Transverse colon (tissue), 4 donors: ENCODE results near the gene RAB13. TPM values are rescaled to one million over a fixed set of nuclear protein-coding genes. Genes with fewer than 3 reads are reported as not detected.

Source experiments
- DNase-seq: peaks from one replicate; pipeline ENCODE4 v3.0.0-alpha.2; 2019
- H3K27ac ChIP-seq, 4 donors: fragments of 200-600 bp; sonication (generic); 2 replicates each; pipeline ENCODE4 v1.5.1; 2016 to 2018; ENCODE audit warnings: inconsistent platforms in 4 of 4
- H3K27me3 ChIP-seq: fragments of 200-600 bp; sonication (generic); 2 replicates; pipeline ENCODE4 v1.5.1; 2017; ENCODE audit warnings: inconsistent platforms
- H3K36me3 ChIP-seq, 4 donors: fragments of 200-600 bp; sonication (generic); 2 replicates each; pipeline ENCODE4 v1.5.1; 2017 to 2019; ENCODE audit warnings: inconsistent platforms in 4 of 4
- H3K4me1 ChIP-seq, 4 donors: fragments of 200-600 bp; sonication (generic); 2 replicates each; pipeline ENCODE4 v1.5.1; 2017 to 2020; ENCODE audit warnings: inconsistent platforms in 4 of 4
- H3K4me3 ChIP-seq, 4 donors: fragments of 200-600 bp; sonication (generic); 1 replicate in 1 of 4; 2 replicates in 3 of 4; pipeline versions ENCODE4 v1.5.1 to v1.6.1; 2017 to 2019; ENCODE audit warnings: inconsistent platforms in 4 of 4
- H3K9me3 ChIP-seq, 2 donors: fragments of 200-600 bp; sonication (generic); 2 replicates each; pipeline ENCODE4 v1.5.1; 2017 to 2019; ENCODE audit warnings: inconsistent platforms in 2 of 2
- CTCF ChIP-seq, 5 experiments: fragments of 200-600 bp in 3 of 5; fragments of 450-650 bp in 2 of 5; sonication (generic) in 3 of 5; IDR thresholded peaks; 1 replicate in 2 of 5; 2 replicates in 3 of 5; pipeline ENCODE4 v1.5.1; 2016 to 2017; ENCODE audit warnings: antibody characterized with exemption in 5 of 5, inconsistent platforms in 3 of 5, mild to moderate bottlenecking in 2 of 5, moderate library complexity in 1 of 5
- EP300 ChIP-seq: sonication (generic); formaldehyde crosslinking; IDR thresholded peaks from one replicate; pipeline ENCODE4 v1.6.1; 2017; ENCODE audit warnings: antibody characterized with exemption, low read depth
- POLR2A ChIP-seq: fragments of 450-650 bp; IDR thresholded peaks from one replicate; pipeline ENCODE4 v1.6.1; 2016; ENCODE audit warnings: antibody characterized with exemption, mild to moderate bottlenecking, moderate library complexity
- POLR2AphosphoS5 ChIP-seq, 3 donors: sonication (generic); formaldehyde crosslinking; IDR thresholded peaks; one replicate each; pipeline ENCODE4 v1.6.1; 2016; ENCODE audit warnings: antibody characterized with exemption in 3 of 3
- WGBS, 2 donors: methylation state at CpG; one replicate each; pipeline ENCODE4 v1.1.5; 2018; ENCODE audit warnings: low coverage in 1 of 2; 5-methylcytosine and 5-hydroxymethylcytosine counted together
- in situ Hi-C, 4 donors: fragments of 200-750 bp; cut with MboI; loops; one replicate each; pipeline versions ENCODE4 v1.15.0 to v1.15.1; 2017; ENCODE audit warnings: low sequenced_read_pairs in 3 of 4, low pct_ligation_motif_present in 1 of 4, low pct_unique_long_range_greater_than_20kb in 1 of 4
- intact Hi-C: fragments of 100-400 bp; cut with DNase I; formaldehyde crosslinking; loops from one replicate; pipeline ENCODE4 v1.15.1; 2023; ENCODE audit warnings: low total_unique reads
- total RNA-seq, 4 donors: library from RNA; depleted of rRNA; stranded (reverse); fragments of >200 nt; gene quantifications; one replicate each; pipeline ENCODE4 v1.1.0, GENCODE V29; 2016

The RAB13 gene
- total RNA-seq, 4 donors from 2014 or later, result 4.0 to 27.9 (median 15.4) TPM

- in situ Hi-C loops, result loop anchor here in 1 of 4 donors (25.0 kb wide), 1 partner anchor 311 kb away; the partner anchor contains the start of genes ILF2 and SNAPIN
- Histone ChIP-seq H3K27ac (no peak overlapping the region), H3K36me3 (peaks cover 0 to 20% (median 9%) of the 10 kb centered on the region in 4 donors), H3K27me3 (no peaks in the 10 kb centered on the region), H3K9me3 (no peaks in the 10 kb centered on the region), H3K4me3 (no peak overlapping the region), H3K4me1 (peaks cover 8 to 24% (median 15%) of the 10 kb centered on the region in 4 donors)
- 94% methylated on average over 3 of the region's 3 CpGs; no CpG with 5 or more reads in 1 of the 2 donors for WGBS, 2 donors
- intact Hi-C loops, result no loop called here
- DNase-seq, result no peak
- TF ChIP-seq CTCF (IDR thresholded peaks at IDR 0.05), result no peak
- no peak for TF ChIP-seq POLR2A
- TF ChIP-seq EP300, result no peak
- TF ChIP-seq POLR2AphosphoS5 (IDR thresholded peaks at IDR 0.05), result no peak
These were observed 13.1 kb downstream of the RAB13 start for GRCh38 chr1:153973071-153973470.

GRCh38 chr1:153970346-153970745 is 15.8 kb downstream of the RAB13 start:
- H3K9me3 ChIP-seq, result no peaks in the 10 kb centered on the region
- in situ Hi-C loops (loop anchor here in 1 of 4 donors (25.0 kb wide), 1 partner anchor 308 kb away; the partner anchor contains the start of genes ILF2 and SNAPIN), intact Hi-C loops (no loop called here)
- H3K4me3 ChIP-seq, result no peak overlapping the region
- H3K27ac ChIP-seq, result no peak overlapping the region
- TF ChIP-seq POLR2A (no peak), EP300 (no peak), CTCF (IDR thresholded peaks at IDR 0.05) (no peak), POLR2AphosphoS5 (IDR thresholded peaks at IDR 0.05) (no peak)
- H3K27me3 ChIP-seq, result no peaks in the 10 kb centered on the region
- peaks cover 0 to 14% (median 6%) of the 10 kb centered on the region in 4 donors for H3K36me3 ChIP-seq
- WGBS, 2 donors, result 83 to 89% methylated on average over 2 of the region's 2 CpGs
- DNase-seq, result no peak
- H3K4me1 ChIP-seq, result peaks cover 9 to 26% (median 17%) of the 10 kb centered on the region in 4 donors

- in situ Hi-C loops (loop anchor here in 1 of 4 donors (25.0 kb wide), 1 partner anchor 307 kb away; the partner anchor contains the start of genes ILF2 and SNAPIN), intact Hi-C loops (no loop called here)
- TF ChIP-seq POLR2A (no peak), EP300 (no peak), POLR2AphosphoS5 (IDR thresholded peaks at IDR 0.05) (no peak), CTCF (IDR thresholded peaks at IDR 0.05) (no peak)
- 80 to 87% methylated on average over 1 to 2 of the region's 2 CpGs for whole genome bisulfite sequencing, 2 donors
- no peak overlapping the region for H3K4me3 ChIP-seq
- H3K27ac ChIP-seq, result no peak overlapping the region
- no peak for DNase-seq
- peaks cover 11 to 35% (median 25%) of the 10 kb centered on the region in 4 donors for H3K4me1 ChIP-seq
- peaks cover 0 to under 1% (median 0%) of the 10 kb centered on the region in 4 donors for H3K36me3 ChIP-seq
- H3K9me3 ChIP-seq, result no peaks in the 10 kb centered on the region
- no peaks in the 10 kb centered on the region for H3K27me3 ChIP-seq
These were observed 17.2 kb downstream of the RAB13 start for GRCh38 chr1:153968972-153969371.

GRCh38 chr1:153968408-153968807 is 17.7 kb downstream of the RAB13 start:
- intact Hi-C loops (no loop called here), in situ Hi-C loops (loop anchor here in 1 of 4 donors (25.0 kb wide), 1 partner anchor 306 kb away; the partner anchor contains the start of genes ILF2 and SNAPIN)
- whole genome bisulfite sequencing, 2 donors, result 12% methylated on average over 13 of the region's 13 CpGs; no CpG with 5 or more reads in 1 of the 2 donors
- no peaks in the 10 kb centered on the region for H3K36me3 ChIP-seq
- no peak for DNase-seq
- no peaks in the 10 kb centered on the region for H3K27me3 ChIP-seq
- no peak for TF ChIP-seq CTCF (IDR thresholded peaks at IDR 0.05)
- TF ChIP-seq POLR2A, result no peak
- no peak for TF ChIP-seq EP300
- no peak for TF ChIP-seq POLR2AphosphoS5 (IDR thresholded peaks at IDR 0.05)
- H3K27ac ChIP-seq, result peak overlapping the region; percentile 88 to 96 (median 96)
- H3K4me1 ChIP-seq, result peaks cover 11 to 37% (median 27%) of the 10 kb centered on the region in 4 donors
- peak overlapping the region in 3 of 4 donors; percentile 53 to 58 (median 57) for H3K4me3 ChIP-seq
- H3K9me3 ChIP-seq, result no peaks in the 10 kb centered on the region
